Measurements from ENCODE around the gene NAB2.
"Not testable (repeated sequence)": the region's sequence is repeated elsewhere in the genome, so short reads cannot be mapped to it uniquely, and the experiment has no call there.

Gene NAB2

GRCh38 chr12:57058454-57058853, 30.5 kb upstream of the NAB2 start:
- Mint-ChIP-seq H3K27me3 (ENCODE audit: low read depth, poor library complexity) (no peaks in the 10 kb centered on the region), H3K4me1 (no peaks in the 10 kb centered on the region), H3K4me3 (no peak overlapping the region), H3K27ac (peak overlapping the region; percentile 53), H3K36me3 (ENCODE audit: low read depth) (peaks cover 49% of the 10 kb centered on the region), H3K9me3 (peaks cover 7% of the 10 kb centered on the region)
- DNase-seq = no peak
- no peak for TF ChIP-seq CTCF (IDR thresholded peaks at IDR 0.05)

GRCh38 chr12:57063991-57064685, 24.8 kb upstream of the NAB2 start:
- Mint-ChIP-seq H3K27me3 (ENCODE audit: low read depth, poor library complexity) (no peaks in the 10 kb centered on the region), H3K9me3 (no peaks in the 10 kb centered on the region), H3K4me3 (no peak overlapping the region)

GRCh38 chr12:57066245-57066644, 22.7 kb upstream of the NAB2 start:
- no peak for DNase-seq
- Mint-ChIP-seq H3K4me1 (peaks cover 10% of the 10 kb centered on the region), H3K27ac (peak overlapping the region; percentile 64), H3K27me3 (ENCODE audit: low read depth, poor library complexity) (no peaks in the 10 kb centered on the region), H3K9me3 (no peaks in the 10 kb centered on the region), H3K36me3 (ENCODE audit: low read depth) (peaks cover 61% of the 10 kb centered on the region), H3K4me3 (no peak overlapping the region)
- no peak for TF ChIP-seq CTCF (IDR thresholded peaks at IDR 0.05)

More at GRCh38 chr12:57063991-57064685, 24.8 kb upstream of the NAB2 start:
- H3K4me1 Mint-ChIP-seq = no peaks in the 10 kb centered on the region
- no peak overlapping the region for H3K27ac Mint-ChIP-seq
- TF ChIP-seq CTCF (IDR thresholded peaks at IDR 0.05) = no peak
- DNase-seq = no peak
- peaks cover 55% of the 10 kb centered on the region for H3K36me3 Mint-ChIP-seq (ENCODE audit: low read depth)

GRCh38 chr12:57069523-57069922, 19.4 kb upstream of the NAB2 start:
- Mint-ChIP-seq H3K27ac (peak overlapping the region; percentile 86), H3K4me3 (no peak overlapping the region), H3K36me3 (ENCODE audit: low read depth) (peaks cover 68% of the 10 kb centered on the region), H3K27me3 (ENCODE audit: low read depth, poor library complexity) (no peaks in the 10 kb centered on the region), H3K9me3 (no peaks in the 10 kb centered on the region), H3K4me1 (peaks cover 14% of the 10 kb centered on the region)
- peak; percentile 46 for DNase-seq
- TF ChIP-seq CTCF (IDR thresholded peaks at IDR 0.05) = peak; percentile 83

- no peaks in the 10 kb centered on the region for H3K9me3 Mint-ChIP-seq
- H3K36me3 Mint-ChIP-seq (ENCODE audit: low read depth) = peaks cover 62% of the 10 kb centered on the region
- peaks cover 18% of the 10 kb centered on the region for H3K4me1 Mint-ChIP-seq
- no peaks in the 10 kb centered on the region for H3K27me3 Mint-ChIP-seq (ENCODE audit: low read depth, poor library complexity)
- no peak overlapping the region for H3K27ac Mint-ChIP-seq
- no peak for DNase-seq
- TF ChIP-seq CTCF (IDR thresholded peaks at IDR 0.05) = no peak
- no peak overlapping the region for H3K4me3 Mint-ChIP-seq
Measured at GRCh38 chr12:57072661-57073060, 16.3 kb upstream of the NAB2 start.

GRCh38 chr12:57073566-57074450, 15.1 kb upstream of the NAB2 start:
- Mint-ChIP-seq H3K36me3 (ENCODE audit: low read depth) (peaks cover 54% of the 10 kb centered on the region), H3K27ac (peak overlapping the region; percentile 48), H3K4me1 (peaks cover 28% of the 10 kb centered on the region)
- not testable (repeated sequence) for H3K27me3 Mint-ChIP-seq (ENCODE audit: low read depth, poor library complexity); DNase-seq; H3K9me3 Mint-ChIP-seq; H3K4me3 Mint-ChIP-seq

All from nephron progenitor cell (in vitro differentiated cells).